Left ventricle myocardium inferior (tissue), 1 donor: ENCODE data around the gene OR4D10. TPM values are rescaled to one million over a fixed set of nuclear protein-coding genes. Genes with fewer than 3 reads are reported as not detected.

Experiments
- DNase-seq: peaks from one replicate; pipeline ENCODE4 v3.0.0-alpha.2; 2020
- H3K27ac ChIP-seq: fragments of 200-600 bp; replicated peaks from 2 replicates; pipeline ENCODE4 v1.8.0; 2021
- H3K27me3 ChIP-seq: fragments of 200-600 bp; 2 replicates; pipeline ENCODE4 v1.8.0; 2021; ENCODE audit warnings: low read depth
- H3K36me3 ChIP-seq: fragments of 200-600 bp; 2 replicates; pipeline ENCODE4 v1.8.0; 2021
- H3K4me1 ChIP-seq: fragments of 200-600 bp; 2 replicates; pipeline ENCODE4 v1.8.0; 2021
- H3K4me3 ChIP-seq: fragments of 200-600 bp; 2 replicates; pipeline ENCODE4 v1.8.0; 2021; ENCODE audit warnings: mild to moderate bottlenecking, moderate library complexity
- H3K9me3 ChIP-seq: fragments of 200-600 bp; replicated peaks from 2 replicates; pipeline ENCODE4 v1.8.0; 2021
- CTCF ChIP-seq: fragments of 200-600 bp; IDR thresholded peaks from 2 replicates; pipeline ENCODE4 v1.8.0; 2021; ENCODE audit warnings: antibody characterized with exemption, mild to moderate bottlenecking, borderline replicate concordance
- intact Hi-C: fragments of 100-400 bp; cut with micrococcal nuclease; formaldehyde crosslinking; loops from one replicate; pipeline ENCODE4 v1.11.0; 2022
- total RNA-seq: library from RNA; stranded (reverse); fragmentation: NEBNext Ultra II Directional; extraction: Animal tissue kit (Norgen Biotek cat#: 25700); gene quantifications from one replicate; pipeline ENCODE4 v1.2.1, GENCODE V29; 2021
- donor health status: DM: no; HTN: yes; CAD: no; lungs with severe emphysema.

OR4D10 gene
- total RNA-seq, 1 donor from 2014 or later, result not detected

- TF ChIP-seq CTCF, result no peak
Observed at GRCh38 chr11:59523541-59523940, 50.4 kb downstream of the OR4D10 start.

GRCh38 chr11:59528711-59529110 lies 55.6 kb downstream of the OR4D10 start:
- no peak for TF ChIP-seq CTCF
- Histone ChIP-seq H3K27ac (no peak overlapping the region), H3K27me3 (peaks cover 17% of the 10 kb centered on the region), H3K36me3 (no peaks in the 10 kb centered on the region), H3K4me3 (no peak overlapping the region), H3K4me1 (no peaks in the 10 kb centered on the region), H3K9me3 (no peaks in the 10 kb centered on the region)
- DNase-seq, result no peak
- intact Hi-C loops, result no loop called here

More at GRCh38 chr11:59523541-59523940, 50.4 kb downstream of the OR4D10 start:
- intact Hi-C loops, result no loop called here
- no peak overlapping the region for H3K27ac ChIP-seq
- no peaks in the 10 kb centered on the region for H3K4me1 ChIP-seq
- no peak overlapping the region for H3K4me3 ChIP-seq
- no peak for DNase-seq
- H3K27me3 ChIP-seq, result peaks cover 14% of the 10 kb centered on the region
- H3K9me3 ChIP-seq, result no peaks in the 10 kb centered on the region
- H3K36me3 ChIP-seq, result no peaks in the 10 kb centered on the region

Other genes with a start within 250 kb of the OR4D10 start
- not detected for gene OR5AN1, start 114.4 kb upstream of the OR4D10 start, total RNA-seq
- gene OR5A2, start 46.9 kb upstream of the OR4D10 start, total RNA-seq, result not detected
- gene OR5A1, start 36.8 kb upstream of the OR4D10 start, total RNA-seq, result not detected
- gene OR4D6, start 16.4 kb upstream of the OR4D10 start, total RNA-seq, result not detected
- not detected for gene OR4D11, start 30.3 kb downstream of the OR4D10 start, total RNA-seq
- gene OR4D9, start 38.2 kb downstream of the OR4D10 start, total RNA-seq, result not detected
- 30.0 TPM for gene OSBP, start 142.5 kb downstream of the OR4D10 start, total RNA-seq
- 21.1 TPM for gene PATL1, start 195.7 kb downstream of the OR4D10 start, total RNA-seq
- not detected for gene OR10V1, start 240.5 kb downstream of the OR4D10 start, total RNA-seq